K562 (cell line): Measurements from ENCODE around the gene MTOR. TPM values are rescaled to one million over a fixed set of nuclear protein-coding genes. Genes with fewer than 3 reads are reported as not detected.
A peak's percentile ranks its signal among the peaks of the same experiment; 100 is the strongest.

ENCODE experiments used
- ARID2 ChIP-seq: fragments of 450-650 bp; IDR thresholded peaks from 2 replicates; pipeline ENCODE4 v1.6.1; 2017; ENCODE audit warnings: antibody characterized with exemption, mild to moderate bottlenecking
- PCBP2 ChIP-seq: fragments of 200-400 bp; formaldehyde crosslinking; IDR thresholded peaks from 2 replicates; pipeline ENCODE4 v1.6.1; 2018; ENCODE audit warnings: low read length, low read depth, mild to moderate bottlenecking, moderate library complexity; ENCODE audit not compliant: poor library complexity, severe bottlenecking
- PHB2 ChIP-seq: fragments of 450-650 bp; IDR thresholded peaks from 2 replicates; pipeline ENCODE4 v1.6.1; 2017; ENCODE audit warnings: low read depth
- STAG1 ChIP-seq: sonication (generic); formaldehyde crosslinking; IDR thresholded peaks from 2 replicates; pipeline ENCODE4 v1.5.0; 2020; ENCODE audit warnings: missing genetic modification reagents, borderline replicate concordance
- ZNF354B ChIP-seq: fragments of 250-450 bp; sonication (Bioruptor Pico); IDR thresholded peaks from 2 replicates; pipeline ENCODE4 v1.4.0; 2020
- polyA plus RNA-seq, 8 experiments: library from polyadenylated mRNA; depleted of rRNA in 4 of 8; stranded (reverse) in 5 of 8; unstranded in 3 of 8; fragments of >200 nt; fragmentation: Nextera tagmentation in 2 of 8; fragmentation: Illumina TruSeq in 1 of 8; extraction: Ambion mirVana in 2 of 8; extraction: Trizol in 1 of 8; gene quantifications; 2 replicates each; pipeline versions ENCODE4 v1.2.1 to v1.2.3, GENCODE V29; 2011 to 2014; ENCODE audit warnings: inconsistent platforms in 1 of 8, missing spikeins in 1 of 8
- total RNA-seq, 7 experiments: library from RNA; depleted of rRNA in 6 of 7; stranded (reverse); fragments of >200 nt in 6 of 7; fragmentation: Illumina TruSeq in 2 of 7; extraction: Trizol in 2 of 7; gene quantifications; 2 replicates each; pipeline versions ENCODE4 v1.2.1 to v1.2.3, GENCODE V29; 2011 to 2021; ENCODE audit warnings: low replicate concordance in 1 of 7
- TF ChIP-seq, protein P1 (sequence below): sonication (generic); formaldehyde crosslinking; IDR thresholded peaks from 2 replicates; pipeline ENCODE4 v1.8.0; 2023; ENCODE audit warnings: mild to moderate bottlenecking, missing genetic modification reagents
- TF ChIP-seq, protein P2 (sequence below): sonication (generic); formaldehyde crosslinking; IDR thresholded peaks from 2 replicates; pipeline ENCODE4 v1.8.0; 2023; ENCODE audit warnings: mild to moderate bottlenecking, missing genetic modification reagents
- TF ChIP-seq, protein P3 (sequence below): IDR thresholded peaks from 2 replicates; pipeline ENCODE4 v1.6.1; 2016; ENCODE audit warnings: missing genetic modification characterization, missing compliant biosample characterization
- TF ChIP-seq, protein P4 (sequence below): sonication (generic); formaldehyde crosslinking; IDR thresholded peaks from 2 replicates; pipeline ENCODE4 v1.8.1; 2023; ENCODE audit warnings: mild to moderate bottlenecking, missing genetic modification reagents
- TF ChIP-seq, protein P5 (sequence below), 2 experiments: IDR thresholded peaks; 2 replicates each; pipeline ENCODE4 v1.6.1; 2011; ENCODE audit warnings: borderline replicate concordance in 1 of 2, control low read depth in 1 of 2, low read depth in 1 of 2, low read length in 1 of 2, mild to moderate bottlenecking in 1 of 2, mixed read lengths in 1 of 2, moderate library complexity in 1 of 2; ENCODE audit not compliant: insufficient read depth in 1 of 2, insufficient read length in 1 of 2, poor library complexity in 1 of 2, severe bottlenecking in 1 of 2; ENCODE audit errors: extremely low read depth in 1 of 2
- TF ChIP-seq, protein P6 (sequence below), 2 experiments: fragments of 450-650 bp in 1 of 2; IDR thresholded peaks; 2 replicates each; pipeline ENCODE4 v1.6.1; 2011 to 2017; ENCODE audit warnings: low read depth in 2 of 2, antibody characterized with exemption in 1 of 2, borderline replicate concordance in 1 of 2, low read length in 1 of 2, mild to moderate bottlenecking in 1 of 2, mixed read lengths in 1 of 2; ENCODE audit not compliant: control insufficient read depth in 1 of 2

Gene MTOR
- total and polyA plus RNA-seq, 9 of the 15 experiments (the other 6 are each of a cell fraction or from before 2014, with no cell fraction given) = 11.4 to 71.4 (median 52.2) TPM

DNA sequence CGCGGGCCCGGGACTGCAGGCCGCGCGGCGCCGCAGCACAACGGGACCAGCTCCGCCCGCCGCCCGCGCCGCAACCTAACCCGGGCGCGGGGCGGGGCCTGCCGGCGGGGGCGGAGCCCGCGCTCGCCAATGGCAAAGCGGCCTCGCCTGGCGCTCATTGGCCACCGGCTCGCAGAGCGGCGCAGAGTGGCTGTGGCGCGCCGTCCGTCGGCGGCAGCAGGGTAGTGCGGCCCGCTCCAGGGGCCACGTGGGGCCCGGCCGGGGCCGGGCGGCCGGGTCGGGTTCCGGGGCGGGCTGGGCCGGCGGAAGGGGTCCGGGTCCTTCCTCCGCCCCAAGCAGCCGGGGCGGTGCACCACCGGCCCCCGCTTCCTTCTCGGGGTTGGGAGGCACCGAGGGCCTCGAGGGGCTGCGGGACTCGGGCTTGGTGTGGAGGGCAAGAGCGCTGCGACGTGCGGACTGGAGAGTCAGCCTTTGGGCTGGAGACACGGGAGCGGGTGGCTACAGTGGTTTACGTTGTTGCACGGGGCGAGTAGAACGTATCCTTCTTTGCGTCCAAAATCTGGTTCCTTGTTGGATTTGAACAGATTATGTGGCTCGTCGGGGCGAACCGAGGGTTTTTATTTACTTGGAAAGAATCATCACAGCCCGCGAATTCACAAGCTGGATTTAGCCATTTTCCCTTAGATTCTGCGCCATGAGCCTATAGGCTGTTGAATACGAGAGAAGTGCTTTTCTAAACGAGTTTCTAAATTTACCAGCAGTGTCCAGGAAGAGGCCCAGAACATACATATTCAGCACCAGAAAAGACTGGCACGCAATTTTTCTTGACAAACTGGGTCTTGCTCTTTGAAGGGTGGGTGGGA lies 202.2 kb downstream of the MTOR start, which contains the start of gene SRM (continued):
- TF ChIP-seq, protein P1, sequence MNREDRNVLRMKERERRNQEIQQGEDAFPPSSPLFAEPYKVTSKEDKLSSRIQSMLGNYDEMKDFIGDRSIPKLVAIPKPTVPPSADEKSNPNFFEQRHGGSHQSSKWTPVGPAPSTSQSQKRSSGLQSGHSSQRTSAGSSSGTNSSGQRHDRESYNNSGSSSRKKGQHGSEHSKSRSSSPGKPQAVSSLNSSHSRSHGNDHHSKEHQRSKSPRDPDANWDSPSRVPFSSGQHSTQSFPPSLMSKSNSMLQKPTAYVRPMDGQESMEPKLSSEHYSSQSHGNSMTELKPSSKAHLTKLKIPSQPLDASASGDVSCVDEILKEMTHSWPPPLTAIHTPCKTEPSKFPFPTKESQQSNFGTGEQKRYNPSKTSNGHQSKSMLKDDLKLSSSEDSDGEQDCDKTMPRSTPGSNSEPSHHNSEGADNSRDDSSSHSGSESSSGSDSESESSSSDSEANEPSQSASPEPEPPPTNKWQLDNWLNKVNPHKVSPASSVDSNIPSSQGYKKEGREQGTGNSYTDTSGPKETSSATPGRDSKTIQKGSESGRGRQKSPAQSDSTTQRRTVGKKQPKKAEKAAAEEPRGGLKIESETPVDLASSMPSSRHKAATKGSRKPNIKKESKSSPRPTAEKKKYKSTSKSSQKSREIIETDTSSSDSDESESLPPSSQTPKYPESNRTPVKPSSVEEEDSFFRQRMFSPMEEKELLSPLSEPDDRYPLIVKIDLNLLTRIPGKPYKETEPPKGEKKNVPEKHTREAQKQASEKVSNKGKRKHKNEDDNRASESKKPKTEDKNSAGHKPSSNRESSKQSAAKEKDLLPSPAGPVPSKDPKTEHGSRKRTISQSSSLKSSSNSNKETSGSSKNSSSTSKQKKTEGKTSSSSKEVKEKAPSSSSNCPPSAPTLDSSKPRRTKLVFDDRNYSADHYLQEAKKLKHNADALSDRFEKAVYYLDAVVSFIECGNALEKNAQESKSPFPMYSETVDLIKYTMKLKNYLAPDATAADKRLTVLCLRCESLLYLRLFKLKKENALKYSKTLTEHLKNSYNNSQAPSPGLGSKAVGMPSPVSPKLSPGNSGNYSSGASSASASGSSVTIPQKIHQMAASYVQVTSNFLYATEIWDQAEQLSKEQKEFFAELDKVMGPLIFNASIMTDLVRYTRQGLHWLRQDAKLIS (CRISPR knock-in tag) = no peak
- TF ChIP-seq, protein P2, sequence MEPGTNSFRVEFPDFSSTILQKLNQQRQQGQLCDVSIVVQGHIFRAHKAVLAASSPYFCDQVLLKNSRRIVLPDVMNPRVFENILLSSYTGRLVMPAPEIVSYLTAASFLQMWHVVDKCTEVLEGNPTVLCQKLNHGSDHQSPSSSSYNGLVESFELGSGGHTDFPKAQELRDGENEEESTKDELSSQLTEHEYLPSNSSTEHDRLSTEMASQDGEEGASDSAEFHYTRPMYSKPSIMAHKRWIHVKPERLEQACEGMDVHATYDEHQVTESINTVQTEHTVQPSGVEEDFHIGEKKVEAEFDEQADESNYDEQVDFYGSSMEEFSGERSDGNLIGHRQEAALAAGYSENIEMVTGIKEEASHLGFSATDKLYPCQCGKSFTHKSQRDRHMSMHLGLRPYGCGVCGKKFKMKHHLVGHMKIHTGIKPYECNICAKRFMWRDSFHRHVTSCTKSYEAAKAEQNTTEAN (CRISPR knock-in tag) = no peak
- TF ChIP-seq, protein P3, sequence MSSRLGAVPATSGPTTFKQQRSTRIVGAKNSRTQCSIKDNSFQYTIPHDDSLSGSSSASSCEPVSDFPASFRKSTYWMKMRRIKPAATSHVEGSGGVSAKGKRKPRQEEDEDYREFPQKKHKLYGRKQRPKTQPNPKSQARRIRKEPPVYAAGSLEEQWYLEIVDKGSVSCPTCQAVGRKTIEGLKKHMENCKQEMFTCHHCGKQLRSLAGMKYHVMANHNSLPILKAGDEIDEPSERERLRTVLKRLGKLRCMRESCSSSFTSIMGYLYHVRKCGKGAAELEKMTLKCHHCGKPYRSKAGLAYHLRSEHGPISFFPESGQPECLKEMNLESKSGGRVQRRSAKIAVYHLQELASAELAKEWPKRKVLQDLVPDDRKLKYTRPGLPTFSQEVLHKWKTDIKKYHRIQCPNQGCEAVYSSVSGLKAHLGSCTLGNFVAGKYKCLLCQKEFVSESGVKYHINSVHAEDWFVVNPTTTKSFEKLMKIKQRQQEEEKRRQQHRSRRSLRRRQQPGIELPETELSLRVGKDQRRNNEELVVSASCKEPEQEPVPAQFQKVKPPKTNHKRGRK = no peak
- TF ChIP-seq PCBP2 (no peak), STAG1 (CRISPR knock-in tag) (no peak), ARID2 (no peak), PHB2 (no peak), ZNF354B (CRISPR knock-in tag) (no peak)
- TF ChIP-seq, protein P4, sequence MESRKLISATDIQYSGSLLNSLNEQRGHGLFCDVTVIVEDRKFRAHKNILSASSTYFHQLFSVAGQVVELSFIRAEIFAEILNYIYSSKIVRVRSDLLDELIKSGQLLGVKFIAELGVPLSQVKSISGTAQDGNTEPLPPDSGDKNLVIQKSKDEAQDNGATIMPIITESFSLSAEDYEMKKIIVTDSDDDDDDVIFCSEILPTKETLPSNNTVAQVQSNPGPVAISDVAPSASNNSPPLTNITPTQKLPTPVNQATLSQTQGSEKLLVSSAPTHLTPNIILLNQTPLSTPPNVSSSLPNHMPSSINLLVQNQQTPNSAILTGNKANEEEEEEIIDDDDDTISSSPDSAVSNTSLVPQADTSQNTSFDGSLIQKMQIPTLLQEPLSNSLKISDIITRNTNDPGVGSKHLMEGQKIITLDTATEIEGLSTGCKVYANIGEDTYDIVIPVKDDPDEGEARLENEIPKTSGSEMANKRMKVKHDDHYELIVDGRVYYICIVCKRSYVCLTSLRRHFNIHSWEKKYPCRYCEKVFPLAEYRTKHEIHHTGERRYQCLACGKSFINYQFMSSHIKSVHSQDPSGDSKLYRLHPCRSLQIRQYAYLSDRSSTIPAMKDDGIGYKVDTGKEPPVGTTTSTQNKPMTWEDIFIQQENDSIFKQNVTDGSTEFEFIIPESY = peak; percentile 22; the same call in 1 of the 2 replicates
- TF ChIP-seq, protein P5, sequence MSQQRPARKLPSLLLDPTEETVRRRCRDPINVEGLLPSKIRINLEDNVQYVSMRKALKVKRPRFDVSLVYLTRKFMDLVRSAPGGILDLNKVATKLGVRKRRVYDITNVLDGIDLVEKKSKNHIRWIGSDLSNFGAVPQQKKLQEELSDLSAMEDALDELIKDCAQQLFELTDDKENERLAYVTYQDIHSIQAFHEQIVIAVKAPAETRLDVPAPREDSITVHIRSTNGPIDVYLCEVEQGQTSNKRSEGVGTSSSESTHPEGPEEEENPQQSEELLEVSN (IDR thresholded peaks at IDR 0.05; ENCODE audit: borderline replicate concordance in 1 of 2, extremely low read depth in 1 of 2, insufficient read depth in 1 of 2, insufficient read length in 1 of 2, low read depth in 1 of 2, low read length in 1 of 2, poor library complexity in 1 of 2, severe bottlenecking in 1 of 2) = peak; percentile 79 to 90
- TF ChIP-seq, protein P6, sequence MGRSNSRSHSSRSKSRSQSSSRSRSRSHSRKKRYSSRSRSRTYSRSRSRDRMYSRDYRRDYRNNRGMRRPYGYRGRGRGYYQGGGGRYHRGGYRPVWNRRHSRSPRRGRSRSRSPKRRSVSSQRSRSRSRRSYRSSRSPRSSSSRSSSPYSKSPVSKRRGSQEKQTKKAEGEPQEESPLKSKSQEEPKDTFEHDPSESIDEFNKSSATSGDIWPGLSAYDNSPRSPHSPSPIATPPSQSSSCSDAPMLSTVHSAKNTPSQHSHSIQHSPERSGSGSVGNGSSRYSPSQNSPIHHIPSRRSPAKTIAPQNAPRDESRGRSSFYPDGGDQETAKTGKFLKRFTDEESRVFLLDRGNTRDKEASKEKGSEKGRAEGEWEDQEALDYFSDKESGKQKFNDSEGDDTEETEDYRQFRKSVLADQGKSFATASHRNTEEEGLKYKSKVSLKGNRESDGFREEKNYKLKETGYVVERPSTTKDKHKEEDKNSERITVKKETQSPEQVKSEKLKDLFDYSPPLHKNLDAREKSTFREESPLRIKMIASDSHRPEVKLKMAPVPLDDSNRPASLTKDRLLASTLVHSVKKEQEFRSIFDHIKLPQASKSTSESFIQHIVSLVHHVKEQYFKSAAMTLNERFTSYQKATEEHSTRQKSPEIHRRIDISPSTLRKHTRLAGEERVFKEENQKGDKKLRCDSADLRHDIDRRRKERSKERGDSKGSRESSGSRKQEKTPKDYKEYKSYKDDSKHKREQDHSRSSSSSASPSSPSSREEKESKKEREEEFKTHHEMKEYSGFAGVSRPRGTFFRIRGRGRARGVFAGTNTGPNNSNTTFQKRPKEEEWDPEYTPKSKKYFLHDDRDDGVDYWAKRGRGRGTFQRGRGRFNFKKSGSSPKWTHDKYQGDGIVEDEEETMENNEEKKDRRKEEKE (IDR thresholded peaks at IDR 0.05; ENCODE audit: borderline replicate concordance in 1 of 2, control insufficient read depth in 1 of 2, low read depth in 2 of 2, low read length in 1 of 2) = no peak
